HCT116 (cell line): ENCODE results near the gene DENND2D. TPM values are rescaled to one million over a fixed set of nuclear protein-coding genes. Genes with fewer than 3 reads are reported as not detected.
"Not testable (repeated sequence)": the region's sequence is repeated elsewhere in the genome, so short reads cannot be mapped to it uniquely, and the experiment has no call there.

Experiments
- ATAC-seq: fragments of 200-7000 bp; cut with Tn5 transposase; 2 replicates; pipeline ENCODE4 v1.9.1; 2020; ENCODE audit warnings: mild to moderate bottlenecking, moderate library complexity
- BruUV-seq: library from RNA; stranded (reverse); fragments of 400-500 nt; replicated peaks from 2 replicates; lab custom pipeline; 2021; lab: Mats Ljungman, UMichigan
- CTCF ChIA-PET: fragments of 300-600 bp; sonication (Branson Sonifier 250); formaldehyde crosslinking; loops from one replicate; lab custom pipeline; 2021; ENCODE audit warnings: antibody characterized with exemption; lab: Charles Lee
- POLR2A ChIA-PET: fragments of 300-600, 350-600 bp; sonication (Branson Sonifier 250); formaldehyde crosslinking; loops from one replicate; lab custom pipeline; 2021; ENCODE audit warnings: antibody characterized with exemption; lab: Charles Lee
- RAD21 ChIA-PET, 2 experiments: fragments of 300-600 bp; sonication (Branson Sonifier 250); formaldehyde crosslinking; loops; one replicate each; lab custom pipeline; 2023; ENCODE audit warnings: low total read pairs in 2 of 2; ENCODE audit not compliant: uncharacterized antibody in 2 of 2, unreplicated experiment in 2 of 2, low non-redundant PET in 1 of 2; lab: Charles Lee
- DNase-seq: peaks from one replicate; pipeline ENCODE4 v3.0.0-alpha.2; 2010; ENCODE audit warnings: low read depth, low spot score
- H2AFZ ChIP-seq: fragments of 200-600 bp; shearing (Covaris generic), sonication (generic); 2 replicates; pipeline ENCODE4 v1.6.1; 2017; ENCODE audit warnings: low read depth, mixed run types, mixed read lengths, antibody characterized with exemption, low read length; ENCODE audit not compliant: poor library complexity, severe bottlenecking
- H3K27ac ChIP-seq: 2 replicates; pipeline ENCODE4 v1.5.1; 2012; ENCODE audit warnings: low read depth, low read length
- H3K27me3 ChIP-seq: fragments of 200-600 bp; sonication (generic); 2 replicates; pipeline ENCODE4 v1.6.1; 2016; ENCODE audit warnings: mixed run types, low read length, mixed read lengths; ENCODE audit not compliant: insufficient read depth
- H3K36me3 ChIP-seq, 2 experiments: fragments of 200-500 bp in 1 of 2; fragments of 200-600 bp in 1 of 2; sonication (Bioruptor generic) in 1 of 2; sonication (generic) in 1 of 2; 2 replicates each; pipeline versions ENCODE4 v1.5.1 to v1.6.1; 2014 to 2016; ENCODE audit warnings: low read length in 2 of 2, inconsistent platforms in 1 of 2, mixed read lengths in 1 of 2, mixed run types in 1 of 2; ENCODE audit not compliant: insufficient read depth in 2 of 2, control insufficient read depth in 1 of 2
- H3K4me1 ChIP-seq, 2 experiments: fragments of 200-600 bp in 1 of 2; sonication (generic) in 1 of 2; 2 replicates each; pipeline versions ENCODE4 v1.5.1 to v1.6.1; 2012 to 2017; ENCODE audit warnings: low read length in 2 of 2, inconsistent platforms in 1 of 2, mild to moderate bottlenecking in 1 of 2, mixed read lengths in 1 of 2, mixed run types in 1 of 2, moderate library complexity in 1 of 2; ENCODE audit not compliant: insufficient read depth in 2 of 2, control insufficient read depth in 1 of 2
- H3K4me2 ChIP-seq: fragments of 200-600 bp; sonication (generic); 2 replicates; pipeline ENCODE4 v1.6.1; 2017; ENCODE audit warnings: mixed run types, low read length, mixed read lengths
- H3K4me3 ChIP-seq, 2 experiments: fragments of 200-600 bp in 1 of 2; sonication (generic) in 1 of 2; replicated peaks in 1 of 2; 2 replicates each; pipeline ENCODE4 v1.5.1; 2011 to 2016; ENCODE audit warnings: low read length in 2 of 2, control low read depth in 1 of 2, low read depth in 1 of 2, mild to moderate bottlenecking in 1 of 2, mixed read lengths in 1 of 2, mixed run types in 1 of 2
- H3K79me2 ChIP-seq: fragments of 200-600 bp; sonication (generic); 2 replicates; pipeline ENCODE4 v1.6.1; 2017; ENCODE audit warnings: mild to moderate bottlenecking, mixed run types, low read length, moderate library complexity, mixed read lengths; ENCODE audit not compliant: insufficient read depth
- H3K9ac ChIP-seq: fragments of 200-600 bp; sonication (generic); 2 replicates; pipeline ENCODE4 v1.6.1; 2016; ENCODE audit warnings: low read length, mixed read lengths
- H3K9me2 ChIP-seq: fragments of 200-600 bp; sonication (generic), shearing (Covaris generic); 2 replicates; pipeline ENCODE4 v1.6.1; 2017; ENCODE audit warnings: mixed run types, mild to moderate bottlenecking, moderate library complexity; ENCODE audit not compliant: insufficient read depth
- H3K9me3 ChIP-seq, 2 experiments: fragments of 200-500 bp in 1 of 2; fragments of 200-600 bp in 1 of 2; sonication (Bioruptor generic) in 1 of 2; sonication (generic) in 1 of 2; 2 replicates each; pipeline ENCODE4 v1.6.1; 2014 to 2017; ENCODE audit warnings: low read length in 2 of 2, mixed read lengths in 2 of 2, inconsistent platforms in 1 of 2, low read depth in 1 of 2, mild to moderate bottlenecking in 1 of 2, mixed run types in 1 of 2, moderate library complexity in 1 of 2; ENCODE audit not compliant: control insufficient read depth in 1 of 2, insufficient read depth in 1 of 2
- H4K20me1 ChIP-seq: fragments of 200-600 bp; sonication (generic), shearing (Covaris generic); 2 replicates; pipeline ENCODE4 v1.6.1; 2017; ENCODE audit warnings: mixed run types, mild to moderate bottlenecking, moderate library complexity; ENCODE audit not compliant: insufficient read depth
- JUND ChIP-seq: IDR thresholded peaks from 2 replicates; pipeline ENCODE4 v1.6.1; 2012
- MAX ChIP-seq: IDR thresholded peaks from 2 replicates; pipeline ENCODE4 v1.6.1; 2012
- POLR2A ChIP-seq: IDR thresholded peaks from 2 replicates; pipeline ENCODE4 v1.7.0; 2011; ENCODE audit warnings: borderline replicate concordance; ENCODE audit not compliant: insufficient read depth, insufficient read length; ENCODE audit errors: extremely low read depth
- POLR2AphosphoS5 ChIP-seq: IDR thresholded peaks from 2 replicates; pipeline ENCODE4 v1.6.1; 2011; ENCODE audit warnings: mild to moderate bottlenecking, low read depth, low read length, moderate library complexity
- RAD21 ChIP-seq: IDR thresholded peaks from 2 replicates; pipeline ENCODE4 v1.6.1; 2012; ENCODE audit warnings: low read depth, mild to moderate bottlenecking
- ZBTB33 ChIP-seq: IDR thresholded peaks from 2 replicates; pipeline ENCODE4 v1.6.1; 2011; ENCODE audit warnings: mild to moderate bottlenecking, low read length, moderate library complexity; ENCODE audit not compliant: insufficient replicate concordance; ENCODE audit errors: extremely low read depth
- intact Hi-C: fragments of 100-400 bp; cut with micrococcal nuclease; formaldehyde crosslinking; loops from 2 replicates; pipeline ENCODE4 v1.10.0; 2022
- total RNA-seq: library from RNA; stranded (reverse); gene quantifications from one replicate; pipeline ENCODE4 v1.2.1, GENCODE V29; 2021; ENCODE audit not compliant: unreplicated experiment

The DENND2D gene
- total RNA-seq, 1 experiment from 2014 or later: 31.9 TPM

- ChIA-PET POLR2A (no interaction called here), RAD21 (no interaction called here)
- H3K9ac ChIP-seq: no peak overlapping the region
Observed at GRCh38 chr1:111217183-111217910, 16.9 kb upstream of the DENND2D start.

GRCh38 chr1:111216751-111217150, 16.3 kb upstream of the DENND2D start:
- Histone ChIP-seq H2AFZ (no peak overlapping the region), H3K4me3 (no peak overlapping the region), H3K4me1 (peaks cover 0 to 2% of the 10 kb centered on the region in 2 experiments; a peak in 1 of 4 replicates), H4K20me1 (no peaks in the 10 kb centered on the region), H3K9me2 (no peaks in the 10 kb centered on the region), H3K27ac (no peak overlapping the region), H3K36me3 (no peaks in the 10 kb centered on the region), H3K79me2 (no peaks in the 10 kb centered on the region), H3K4me2 (no peak overlapping the region), H3K27me3 (no peaks in the 10 kb centered on the region), H3K9me3 (no peaks in the 10 kb centered on the region), H3K9ac (no peak overlapping the region)
- ChIA-PET POLR2A (no interaction called here), CTCF (no interaction called here), RAD21 (no interaction called here)
- no TSS peak for BruUV-seq
- no peak for ATAC-seq
- intact Hi-C loops: no loop called here
- DNase-seq: no peak
- TF ChIP-seq POLR2A: no peak
- no peak for TF ChIP-seq RAD21
- TF ChIP-seq ZBTB33: no peak
- no peak for TF ChIP-seq JUND
- no peak for TF ChIP-seq MAX
- no peak for TF ChIP-seq POLR2AphosphoS5
- TF ChIP-seq, all 23 proteins: peak for 0

More at GRCh38 chr1:111217183-111217910, 16.9 kb upstream of the DENND2D start:
- Histone ChIP-seq H3K4me1 (peaks cover 0 to 2% of the 10 kb centered on the region in 2 experiments; a peak in 1 of 4 replicates), H4K20me1 (no peaks in the 10 kb centered on the region), H3K9me2 (no peaks in the 10 kb centered on the region), H3K36me3 (no peaks in the 10 kb centered on the region), H3K27me3 (no peaks in the 10 kb centered on the region), H3K4me3 (no peak overlapping the region), H2AFZ (no peak overlapping the region), H3K4me2 (no peak overlapping the region), H3K79me2 (no peaks in the 10 kb centered on the region), H3K9me3 (no peaks in the 10 kb centered on the region), H3K27ac (no peak overlapping the region)
- intact Hi-C loops: no loop called here
- no TSS peak for BruUV-seq
- ATAC-seq: no peak
- no peak for DNase-seq
- CTCF ChIA-PET: no interaction called here
- TF ChIP-seq MAX: no peak

GRCh38 chr1:111215285-111215684, 14.8 kb upstream of the DENND2D start:
- H3K27ac ChIP-seq, H2AFZ ChIP-seq, intact Hi-C loops, H3K9me2 ChIP-seq, POLR2A ChIA-PET, CTCF ChIA-PET, H3K27me3 ChIP-seq, RAD21 ChIA-PET, ATAC-seq, H3K4me3 ChIP-seq, H3K9me3 ChIP-seq, H3K4me2 ChIP-seq, H4K20me1 ChIP-seq, H3K4me1 ChIP-seq, H3K79me2 ChIP-seq, H3K36me3 ChIP-seq, H3K9ac ChIP-seq, BruUV-seq, DNase-seq: not testable (repeated sequence)
